GM23338 (cell line): ENCODE data around the gene USP48. TPM values are rescaled to one million over a fixed set of nuclear protein-coding genes. Genes with fewer than 3 reads are reported as not detected.

ENCODE experiments used
- ATAC-seq: fragments of 200-7000 bp; cut with Tn5 transposase; 3 replicates; pipeline ENCODE4 v1.9.1; 2020
- DNase-seq: peaks from one replicate; pipeline ENCODE4 v3.0.0-alpha.2; 2015; ENCODE audit warnings: low spot score
- H2AFZ ChIP-seq: fragments of 200-600 bp; sonication (generic); 2 replicates; pipeline ENCODE4 v1.8.0; 2016; ENCODE audit warnings: antibody characterized with exemption, mild to moderate bottlenecking, moderate library complexity
- H3F3A ChIP-seq: fragments of 200-600 bp; sonication (generic); replicated peaks from 2 replicates; pipeline ENCODE4 v1.8.0; 2017; ENCODE audit warnings: antibody characterized with exemption, mixed run types, low read depth
- H3K27ac ChIP-seq: fragments of 200-600 bp; sonication (generic); 2 replicates; pipeline ENCODE4 v1.6.1; 2016; ENCODE audit warnings: low read depth
- H3K27me3 ChIP-seq: fragments of 200-600 bp; sonication (generic); 2 replicates; pipeline ENCODE4 v1.8.0; 2016; ENCODE audit warnings: mild to moderate bottlenecking, mixed run types, moderate library complexity; ENCODE audit not compliant: insufficient read depth
- H3K36me3 ChIP-seq: fragments of 200-600 bp; sonication (generic); 2 replicates; pipeline ENCODE4 v1.8.0; 2016; ENCODE audit warnings: mild to moderate bottlenecking; ENCODE audit not compliant: insufficient read depth
- H3K4me1 ChIP-seq: fragments of 200-600 bp; sonication (generic); 2 replicates; pipeline ENCODE4 v1.8.0; 2016; ENCODE audit warnings: mild to moderate bottlenecking, moderate library complexity; ENCODE audit not compliant: insufficient read depth
- H3K4me2 ChIP-seq: fragments of 200-600 bp; sonication (generic); 2 replicates; pipeline ENCODE4 v1.7.1; 2017; ENCODE audit warnings: mixed run types
- H3K4me3 ChIP-seq: fragments of 200-600 bp; sonication (generic); 2 replicates; pipeline ENCODE4 v1.6.1; 2016; ENCODE audit warnings: mixed run types
- H3K79me2 ChIP-seq: fragments of 200-600 bp; sonication (generic); replicated peaks from 2 replicates; pipeline ENCODE4 v1.8.0; 2017; ENCODE audit warnings: mild to moderate bottlenecking; ENCODE audit not compliant: insufficient read depth
- H3K9me2 ChIP-seq: fragments of 200-600 bp; sonication (generic); 2 replicates; pipeline ENCODE4 v1.8.0; 2017; ENCODE audit not compliant: insufficient read depth
- H4K20me1 ChIP-seq: fragments of 200-600 bp; sonication (generic); replicated peaks from 2 replicates; pipeline ENCODE4 v1.8.0; 2017; ENCODE audit warnings: mild to moderate bottlenecking; ENCODE audit not compliant: insufficient read depth
- H3K27ac Mint-ChIP-seq: 2 replicates; pipeline ENCODE4 v1.8.0; 2020; ENCODE audit warnings: inconsistent platforms, mild to moderate bottlenecking, moderate library complexity, mixed read lengths
- H3K27me3 Mint-ChIP-seq: 3 replicates; pipeline ENCODE4 v1.8.0; 2022; ENCODE audit warnings: low read depth, mild to moderate bottlenecking, moderate library complexity, mixed read lengths, inconsistent platforms; ENCODE audit not compliant: insufficient read depth, poor library complexity
- H3K36me3 Mint-ChIP-seq: 3 replicates; pipeline ENCODE4 v1.8.0; 2021; ENCODE audit warnings: low read depth, mild to moderate bottlenecking, inconsistent platforms, moderate library complexity, mixed read lengths
- H3K4me1 Mint-ChIP-seq: 3 replicates; pipeline ENCODE4 v1.8.0; 2020; ENCODE audit warnings: mild to moderate bottlenecking, inconsistent platforms, mixed read lengths
- H3K4me3 Mint-ChIP-seq: 3 replicates; pipeline ENCODE4 v1.8.0; 2021; ENCODE audit warnings: moderate library complexity, mild to moderate bottlenecking, inconsistent platforms, mixed read lengths
- H3K9me3 Mint-ChIP-seq: 3 replicates; pipeline ENCODE4 v1.8.0; 2020; ENCODE audit warnings: moderate library complexity, mild to moderate bottlenecking, inconsistent platforms, mixed read lengths
- EZH2 ChIP-seq: fragments of 200-600 bp; sonication (generic); IDR thresholded peaks from one replicate; pipeline ENCODE4 v1.8.0; 2017; ENCODE audit warnings: antibody characterized with exemption, mild to moderate bottlenecking, low read depth; ENCODE audit not compliant: unreplicated experiment
- EZH2phosphoT487 ChIP-seq: fragments of 200-600 bp; sonication (generic); IDR thresholded peaks from one replicate; pipeline ENCODE4 v1.8.1; 2018; ENCODE audit warnings: antibody characterized with exemption; ENCODE audit not compliant: unreplicated experiment
- JUNB ChIP-seq: IDR thresholded peaks from one replicate; pipeline ENCODE4 v1.6.1; 2016; ENCODE audit warnings: antibody characterized with exemption; ENCODE audit not compliant: unreplicated experiment
- NANOG ChIP-seq: IDR thresholded peaks from 2 replicates; pipeline ENCODE4 v1.6.1; 2016; ENCODE audit warnings: antibody characterized with exemption, borderline replicate concordance
- POLR2AphosphoS5 ChIP-seq: IDR thresholded peaks from 2 replicates; pipeline ENCODE4 v1.6.1; 2016; ENCODE audit warnings: antibody characterized with exemption, low read depth
- REST ChIP-seq: IDR thresholded peaks from one replicate; pipeline ENCODE4 v1.6.1; 2018; ENCODE audit warnings: antibody characterized with exemption; ENCODE audit not compliant: unreplicated experiment
- STAT1 ChIP-seq: IDR thresholded peaks from one replicate; pipeline ENCODE4 v1.6.1; 2016; ENCODE audit warnings: antibody characterized with exemption; ENCODE audit not compliant: unreplicated experiment
- polyA plus RNA-seq: library from polyadenylated mRNA; unstranded; fragments of >200 nt; fragmentation: Nextera tagmentation; extraction: Ambion mirVana; gene quantifications from 2 replicates; pipeline ENCODE4 v1.2.1, GENCODE V29; 2016
- total RNA-seq: library from RNA; depleted of rRNA; stranded (reverse); fragments of >200 nt; shearing (Covaris generic); gene quantifications from 2 replicates; pipeline ENCODE4 v1.2.3, GENCODE V29; 2014
- TF ChIP-seq, protein P1 (sequence below): fragments of 250-450 bp; sonication (Bioruptor Pico); IDR thresholded peaks from 2 replicates; pipeline ENCODE4 v1.5.0; 2020; ENCODE audit warnings: mild to moderate bottlenecking, moderate library complexity
- TF ChIP-seq, protein P2 (sequence below): IDR thresholded peaks from 2 replicates; pipeline ENCODE4 v1.6.1; 2016; ENCODE audit warnings: antibody characterized with exemption
- TF ChIP-seq, protein P3 (sequence below), 2 experiments: fragments of 200-600 bp in 1 of 2; sonication (generic) in 1 of 2; conservative IDR thresholded peaks; 2 replicates each; pipeline versions ENCODE4 v1.5.1 to v1.6.1; 2016 to 2017; ENCODE audit warnings: antibody characterized with exemption in 2 of 2, low read depth in 2 of 2, mild to moderate bottlenecking in 2 of 2, moderate library complexity in 1 of 2

USP48 gene
- total and polyA plus RNA-seq, 2 experiments from 2014 or later = 85.9 to 151 TPM

DNA sequence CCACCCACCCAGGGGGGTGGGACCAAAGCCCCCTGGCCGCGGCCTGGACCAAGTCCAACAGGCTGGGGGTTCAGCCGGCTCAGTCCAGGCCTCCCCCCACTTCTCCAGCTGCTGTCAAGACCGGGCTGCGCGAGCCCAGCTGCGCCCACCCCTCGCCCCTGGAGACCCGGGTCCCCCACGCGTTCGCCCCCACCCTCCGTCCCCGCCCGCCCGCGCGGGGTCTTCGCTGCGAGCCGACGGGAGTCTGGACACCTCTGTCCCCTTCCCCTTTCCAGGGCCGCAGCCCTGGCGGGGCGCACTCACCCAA, 114.0 kb downstream of the USP48 start:
- Histone ChIP-seq H2AFZ (peak overlapping the region; percentile 97), H4K20me1 (peaks cover 4% of the 10 kb centered on the region; the same call in 1 of the 2 replicates), H3K27me3 (peaks cover 27% of the 10 kb centered on the region), H3K4me3 (peak overlapping the region; percentile 83), H3F3A (0 out of 2 replicates have a peak, but pooled peaks cover 7% of the 10 kb centered on the region), H3K27ac (no peak overlapping the region), H3K79me2 (no peaks in the 10 kb centered on the region), H3K4me1 (peaks cover 30% of the 10 kb centered on the region), H3K9me2 (no peaks in the 10 kb centered on the region), H3K36me3 (no peaks in the 10 kb centered on the region), H3K4me2 (peak overlapping the region; percentile 95)
- H3K27ac Mint-ChIP-seq = no peak overlapping the region
- H3K9me3 Mint-ChIP-seq = no peaks in the 10 kb centered on the region
- peaks cover 39% of the 10 kb centered on the region for H3K4me1 Mint-ChIP-seq
- DNase-seq (no peak), ATAC-seq (peak; percentile 11)
- no peaks in the 10 kb centered on the region for H3K36me3 Mint-ChIP-seq
- H3K4me3 Mint-ChIP-seq = peak overlapping the region; percentile 74
- peaks cover 34% of the 10 kb centered on the region for H3K27me3 Mint-ChIP-seq
- TF ChIP-seq, protein P1, sequence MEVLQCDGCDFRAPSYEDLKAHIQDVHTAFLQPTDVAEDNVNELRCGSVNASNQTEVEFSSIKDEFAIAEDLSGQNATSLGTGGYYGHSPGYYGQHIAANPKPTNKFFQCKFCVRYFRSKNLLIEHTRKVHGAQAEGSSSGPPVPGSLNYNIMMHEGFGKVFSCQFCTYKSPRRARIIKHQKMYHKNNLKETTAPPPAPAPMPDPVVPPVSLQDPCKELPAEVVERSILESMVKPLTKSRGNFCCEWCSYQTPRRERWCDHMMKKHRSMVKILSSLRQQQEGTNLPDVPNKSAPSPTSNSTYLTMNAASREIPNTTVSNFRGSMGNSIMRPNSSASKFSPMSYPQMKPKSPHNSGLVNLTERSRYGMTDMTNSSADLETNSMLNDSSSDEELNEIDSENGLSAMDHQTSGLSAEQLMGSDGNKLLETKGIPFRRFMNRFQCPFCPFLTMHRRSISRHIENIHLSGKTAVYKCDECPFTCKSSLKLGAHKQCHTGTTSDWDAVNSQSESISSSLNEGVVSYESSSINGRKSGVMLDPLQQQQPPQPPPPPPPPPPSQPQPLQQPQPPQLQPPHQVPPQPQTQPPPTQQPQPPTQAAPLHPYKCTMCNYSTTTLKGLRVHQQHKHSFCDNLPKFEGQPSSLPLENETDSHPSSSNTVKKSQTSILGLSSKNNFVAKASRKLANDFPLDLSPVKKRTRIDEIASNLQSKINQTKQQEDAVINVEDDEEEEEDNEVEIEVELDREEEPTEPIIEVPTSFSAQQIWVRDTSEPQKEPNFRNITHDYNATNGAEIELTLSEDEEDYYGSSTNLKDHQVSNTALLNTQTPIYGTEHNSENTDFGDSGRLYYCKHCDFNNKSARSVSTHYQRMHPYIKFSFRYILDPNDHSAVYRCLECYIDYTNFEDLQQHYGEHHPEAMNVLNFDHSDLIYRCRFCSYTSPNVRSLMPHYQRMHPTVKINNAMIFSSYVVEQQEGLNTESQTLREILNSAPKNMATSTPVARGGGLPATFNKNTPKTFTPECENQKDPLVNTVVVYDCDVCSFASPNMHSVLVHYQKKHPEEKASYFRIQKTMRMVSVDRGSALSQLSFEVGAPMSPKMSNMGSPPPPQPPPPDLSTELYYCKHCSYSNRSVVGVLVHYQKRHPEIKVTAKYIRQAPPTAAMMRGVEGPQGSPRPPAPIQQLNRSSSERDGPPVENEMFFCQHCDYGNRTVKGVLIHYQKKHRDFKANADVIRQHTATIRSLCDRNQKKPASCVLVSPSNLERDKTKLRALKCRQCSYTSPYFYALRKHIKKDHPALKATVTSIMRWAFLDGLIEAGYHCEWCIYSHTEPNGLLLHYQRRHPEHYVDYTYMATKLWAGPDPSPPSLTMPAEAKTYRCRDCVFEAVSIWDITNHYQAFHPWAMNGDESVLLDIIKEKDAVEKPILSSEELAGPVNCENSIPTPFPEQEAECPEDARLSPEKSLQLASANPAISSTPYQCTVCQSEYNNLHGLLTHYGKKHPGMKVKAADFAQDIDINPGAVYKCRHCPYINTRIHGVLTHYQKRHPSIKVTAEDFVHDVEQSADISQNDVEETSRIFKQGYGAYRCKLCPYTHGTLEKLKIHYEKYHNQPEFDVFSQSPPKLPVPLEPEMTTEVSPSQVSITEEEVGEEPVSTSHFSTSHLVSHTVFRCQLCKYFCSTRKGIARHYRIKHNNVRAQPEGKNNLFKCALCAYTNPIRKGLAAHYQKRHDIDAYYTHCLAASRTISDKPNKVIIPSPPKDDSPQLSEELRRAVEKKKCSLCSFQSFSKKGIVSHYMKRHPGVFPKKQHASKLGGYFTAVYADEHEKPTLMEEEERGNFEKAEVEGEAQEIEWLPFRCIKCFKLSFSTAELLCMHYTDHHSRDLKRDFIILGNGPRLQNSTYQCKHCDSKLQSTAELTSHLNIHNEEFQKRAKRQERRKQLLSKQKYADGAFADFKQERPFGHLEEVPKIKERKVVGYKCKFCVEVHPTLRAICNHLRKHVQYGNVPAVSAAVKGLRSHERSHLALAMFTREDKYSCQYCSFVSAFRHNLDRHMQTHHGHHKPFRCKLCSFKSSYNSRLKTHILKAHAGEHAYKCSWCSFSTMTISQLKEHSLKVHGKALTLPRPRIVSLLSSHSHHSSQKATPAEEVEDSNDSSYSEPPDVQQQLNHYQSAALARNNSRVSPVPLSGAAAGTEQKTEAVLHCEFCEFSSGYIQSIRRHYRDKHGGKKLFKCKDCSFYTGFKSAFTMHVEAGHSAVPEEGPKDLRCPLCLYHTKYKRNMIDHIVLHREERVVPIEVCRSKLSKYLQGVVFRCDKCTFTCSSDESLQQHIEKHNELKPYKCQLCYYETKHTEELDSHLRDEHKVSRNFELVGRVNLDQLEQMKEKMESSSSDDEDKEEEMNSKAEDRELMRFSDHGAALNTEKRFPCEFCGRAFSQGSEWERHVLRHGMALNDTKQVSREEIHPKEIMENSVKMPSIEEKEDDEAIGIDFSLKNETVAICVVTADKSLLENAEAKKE (CRISPR knock-in tag) = no peak
- no peak for TF ChIP-seq JUNB
- no peak for TF ChIP-seq REST
- TF ChIP-seq, protein P2, sequence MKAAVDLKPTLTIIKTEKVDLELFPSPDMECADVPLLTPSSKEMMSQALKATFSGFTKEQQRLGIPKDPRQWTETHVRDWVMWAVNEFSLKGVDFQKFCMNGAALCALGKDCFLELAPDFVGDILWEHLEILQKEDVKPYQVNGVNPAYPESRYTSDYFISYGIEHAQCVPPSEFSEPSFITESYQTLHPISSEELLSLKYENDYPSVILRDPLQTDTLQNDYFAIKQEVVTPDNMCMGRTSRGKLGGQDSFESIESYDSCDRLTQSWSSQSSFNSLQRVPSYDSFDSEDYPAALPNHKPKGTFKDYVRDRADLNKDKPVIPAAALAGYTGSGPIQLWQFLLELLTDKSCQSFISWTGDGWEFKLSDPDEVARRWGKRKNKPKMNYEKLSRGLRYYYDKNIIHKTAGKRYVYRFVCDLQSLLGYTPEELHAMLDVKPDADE = no peak
- TF ChIP-seq POLR2AphosphoS5 = no peak
- TF ChIP-seq EZH2 = no peak
- TF ChIP-seq, protein P3, sequence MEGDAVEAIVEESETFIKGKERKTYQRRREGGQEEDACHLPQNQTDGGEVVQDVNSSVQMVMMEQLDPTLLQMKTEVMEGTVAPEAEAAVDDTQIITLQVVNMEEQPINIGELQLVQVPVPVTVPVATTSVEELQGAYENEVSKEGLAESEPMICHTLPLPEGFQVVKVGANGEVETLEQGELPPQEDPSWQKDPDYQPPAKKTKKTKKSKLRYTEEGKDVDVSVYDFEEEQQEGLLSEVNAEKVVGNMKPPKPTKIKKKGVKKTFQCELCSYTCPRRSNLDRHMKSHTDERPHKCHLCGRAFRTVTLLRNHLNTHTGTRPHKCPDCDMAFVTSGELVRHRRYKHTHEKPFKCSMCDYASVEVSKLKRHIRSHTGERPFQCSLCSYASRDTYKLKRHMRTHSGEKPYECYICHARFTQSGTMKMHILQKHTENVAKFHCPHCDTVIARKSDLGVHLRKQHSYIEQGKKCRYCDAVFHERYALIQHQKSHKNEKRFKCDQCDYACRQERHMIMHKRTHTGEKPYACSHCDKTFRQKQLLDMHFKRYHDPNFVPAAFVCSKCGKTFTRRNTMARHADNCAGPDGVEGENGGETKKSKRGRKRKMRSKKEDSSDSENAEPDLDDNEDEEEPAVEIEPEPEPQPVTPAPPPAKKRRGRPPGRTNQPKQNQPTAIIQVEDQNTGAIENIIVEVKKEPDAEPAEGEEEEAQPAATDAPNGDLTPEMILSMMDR (conservative IDR thresholded peaks at IDR 0.05; ENCODE audit: low read depth in 2 of 2) = no peak
- TF ChIP-seq NANOG = no peak
- no peak for TF ChIP-seq STAT1
- no peak for TF ChIP-seq EZH2phosphoT487
